GM13976 (cell line): ENCODE results near the gene RNPEPL1.

Source experiments
- DNase-seq: peaks from one replicate; pipeline ENCODE4 v3.0.0; 2012; ENCODE audit warnings: low spot score
- in situ Hi-C: fragments of 300-500 bp; cut with MboI; formaldehyde crosslinking; loops from one replicate; pipeline ENCODE4 v1.12.0; 2022; ENCODE audit warnings: low sequenced_read_pairs, mixed read lengths, inconsistent platforms; ENCODE audit not compliant: unreplicated experiment
- TF ChIP-seq, protein P1 (sequence below): IDR thresholded peaks from 2 replicates; pipeline ENCODE4 v1.5.1; 2012; ENCODE audit warnings: borderline replicate concordance, mild to moderate bottlenecking; ENCODE audit not compliant: insufficient read depth; ENCODE audit errors: extremely low read depth, missing control alignments, control extremely low read depth

The RNPEPL1 gene

DNA sequence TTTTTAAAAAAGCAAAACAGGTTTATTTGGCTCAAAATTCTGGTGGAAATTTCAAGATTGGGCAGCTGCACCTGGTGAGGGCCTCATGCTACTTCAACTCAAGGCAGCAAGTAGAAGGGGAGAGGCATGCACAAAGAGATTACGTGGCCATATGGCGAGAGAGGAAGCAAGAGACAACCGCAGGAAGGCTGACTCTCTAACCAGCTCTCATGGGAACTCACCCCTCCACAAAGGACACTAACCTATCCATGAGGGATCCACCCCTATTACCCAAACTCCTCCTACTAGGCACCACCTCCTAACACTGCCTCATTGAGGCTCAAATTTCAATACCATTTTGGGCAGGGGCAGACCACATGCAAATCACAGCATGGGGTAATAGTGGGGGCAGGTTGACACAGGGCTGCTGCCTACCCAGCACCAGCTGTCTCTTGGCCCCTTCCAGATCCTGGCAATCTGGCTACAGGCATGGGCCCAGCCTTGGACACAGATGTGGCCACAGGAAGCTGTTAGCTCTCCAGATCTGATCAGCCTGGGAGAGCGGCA lies 16.3 kb downstream of the RNPEPL1 start:
- DNase-seq = peak; percentile 82
- TF ChIP-seq, protein P1, sequence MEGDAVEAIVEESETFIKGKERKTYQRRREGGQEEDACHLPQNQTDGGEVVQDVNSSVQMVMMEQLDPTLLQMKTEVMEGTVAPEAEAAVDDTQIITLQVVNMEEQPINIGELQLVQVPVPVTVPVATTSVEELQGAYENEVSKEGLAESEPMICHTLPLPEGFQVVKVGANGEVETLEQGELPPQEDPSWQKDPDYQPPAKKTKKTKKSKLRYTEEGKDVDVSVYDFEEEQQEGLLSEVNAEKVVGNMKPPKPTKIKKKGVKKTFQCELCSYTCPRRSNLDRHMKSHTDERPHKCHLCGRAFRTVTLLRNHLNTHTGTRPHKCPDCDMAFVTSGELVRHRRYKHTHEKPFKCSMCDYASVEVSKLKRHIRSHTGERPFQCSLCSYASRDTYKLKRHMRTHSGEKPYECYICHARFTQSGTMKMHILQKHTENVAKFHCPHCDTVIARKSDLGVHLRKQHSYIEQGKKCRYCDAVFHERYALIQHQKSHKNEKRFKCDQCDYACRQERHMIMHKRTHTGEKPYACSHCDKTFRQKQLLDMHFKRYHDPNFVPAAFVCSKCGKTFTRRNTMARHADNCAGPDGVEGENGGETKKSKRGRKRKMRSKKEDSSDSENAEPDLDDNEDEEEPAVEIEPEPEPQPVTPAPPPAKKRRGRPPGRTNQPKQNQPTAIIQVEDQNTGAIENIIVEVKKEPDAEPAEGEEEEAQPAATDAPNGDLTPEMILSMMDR = no peak
- in situ Hi-C loops = no loop called here

DNA sequence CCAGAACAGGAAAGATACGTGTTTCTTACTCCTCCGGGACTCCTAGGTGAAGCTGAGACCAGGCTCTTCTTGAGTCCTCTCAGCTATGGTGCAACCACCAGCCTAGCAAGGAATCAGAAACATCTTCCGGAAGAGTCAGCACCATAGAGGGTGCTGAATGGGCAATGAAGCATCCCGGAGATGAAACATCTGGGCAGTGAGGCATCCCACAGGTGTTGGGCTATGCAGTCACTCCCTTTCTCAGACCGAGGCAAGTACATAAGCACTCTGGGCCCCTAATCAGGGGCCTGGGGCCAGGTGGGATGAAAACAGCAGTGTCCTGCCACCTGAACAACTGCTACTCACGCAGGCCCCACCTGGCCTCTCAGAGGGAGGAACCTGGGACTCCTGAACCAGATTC lies 16.8 kb downstream of the RNPEPL1 start:
- TF ChIP-seq, protein P1 = no peak
- DNase-seq = no peak
- in situ Hi-C loops = no loop called here

DNA sequence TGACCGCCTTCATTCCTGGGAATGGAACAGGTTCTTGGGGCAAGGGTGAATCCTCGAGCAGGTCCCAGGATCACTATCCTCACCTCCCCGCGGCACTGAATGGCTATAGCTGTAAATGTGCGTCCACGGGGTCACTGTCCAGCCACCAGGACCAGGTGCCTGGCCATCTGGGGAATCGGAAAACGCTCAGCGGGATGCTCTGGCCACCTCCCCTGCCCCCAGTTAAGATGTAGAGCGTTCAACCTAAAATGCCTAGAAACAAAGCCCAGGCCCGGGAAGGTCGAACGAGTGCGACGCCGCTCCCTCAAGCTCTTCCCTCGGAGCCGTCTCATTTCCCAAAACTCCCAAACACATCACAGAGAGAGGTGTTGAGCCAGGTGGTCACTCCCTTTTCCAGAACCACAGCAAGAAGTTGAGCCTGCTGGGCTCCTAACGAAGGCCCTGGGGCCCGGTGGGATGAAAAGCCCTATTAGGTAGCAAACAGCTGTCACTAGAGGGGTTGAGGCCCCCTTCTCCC lies 17.5 kb downstream of the RNPEPL1 start:
- no peak for DNase-seq
- in situ Hi-C loops = no loop called here
- TF ChIP-seq, protein P1 = no peak

DNA sequence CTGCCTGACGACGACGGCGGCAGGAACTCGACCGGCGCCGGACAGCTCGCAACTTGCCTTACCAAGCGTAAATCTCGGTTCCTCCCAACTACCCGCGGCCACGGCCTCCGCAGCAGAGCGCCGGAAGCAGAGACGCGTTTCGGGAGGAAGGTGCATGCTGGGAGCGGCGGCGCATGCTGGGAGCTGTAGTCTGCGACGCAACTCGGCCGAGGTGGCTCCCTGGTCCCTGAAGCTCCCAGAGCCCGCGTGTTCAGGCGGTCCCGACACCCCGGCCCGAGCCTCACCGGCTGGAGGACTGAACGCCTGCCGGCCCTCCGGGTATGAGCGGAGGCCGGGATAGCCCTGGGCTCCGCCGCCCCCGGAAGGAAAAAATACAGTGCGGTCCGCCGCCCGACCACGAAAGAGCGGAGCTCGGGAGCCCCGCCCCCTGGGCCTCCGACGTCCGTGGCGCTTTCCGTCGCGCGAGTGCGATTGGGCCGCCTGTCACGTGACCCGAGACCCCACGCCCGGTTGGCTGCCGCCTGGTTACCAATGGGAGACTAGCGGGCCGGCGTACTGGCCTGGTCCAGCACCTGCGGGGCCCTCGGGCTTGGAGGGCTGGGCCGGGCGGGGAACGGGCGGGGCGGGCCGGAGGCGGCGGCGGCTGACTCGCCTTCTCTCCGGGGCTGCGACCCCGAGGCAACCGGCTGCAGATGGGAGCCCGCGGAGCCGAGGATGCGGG lies 18.1 kb downstream of the RNPEPL1 start, which contains the start of gene CAPN10:
Gene CAPN10 (plus strand): TSS at position 537 of the 721 bp plus-strand sequence. CDS start 178 bp downstream, at position 715.
- TF ChIP-seq, protein P1 = no peak
- peak; percentile 96 for DNase-seq
- in situ Hi-C loops = no loop called here

DNA sequence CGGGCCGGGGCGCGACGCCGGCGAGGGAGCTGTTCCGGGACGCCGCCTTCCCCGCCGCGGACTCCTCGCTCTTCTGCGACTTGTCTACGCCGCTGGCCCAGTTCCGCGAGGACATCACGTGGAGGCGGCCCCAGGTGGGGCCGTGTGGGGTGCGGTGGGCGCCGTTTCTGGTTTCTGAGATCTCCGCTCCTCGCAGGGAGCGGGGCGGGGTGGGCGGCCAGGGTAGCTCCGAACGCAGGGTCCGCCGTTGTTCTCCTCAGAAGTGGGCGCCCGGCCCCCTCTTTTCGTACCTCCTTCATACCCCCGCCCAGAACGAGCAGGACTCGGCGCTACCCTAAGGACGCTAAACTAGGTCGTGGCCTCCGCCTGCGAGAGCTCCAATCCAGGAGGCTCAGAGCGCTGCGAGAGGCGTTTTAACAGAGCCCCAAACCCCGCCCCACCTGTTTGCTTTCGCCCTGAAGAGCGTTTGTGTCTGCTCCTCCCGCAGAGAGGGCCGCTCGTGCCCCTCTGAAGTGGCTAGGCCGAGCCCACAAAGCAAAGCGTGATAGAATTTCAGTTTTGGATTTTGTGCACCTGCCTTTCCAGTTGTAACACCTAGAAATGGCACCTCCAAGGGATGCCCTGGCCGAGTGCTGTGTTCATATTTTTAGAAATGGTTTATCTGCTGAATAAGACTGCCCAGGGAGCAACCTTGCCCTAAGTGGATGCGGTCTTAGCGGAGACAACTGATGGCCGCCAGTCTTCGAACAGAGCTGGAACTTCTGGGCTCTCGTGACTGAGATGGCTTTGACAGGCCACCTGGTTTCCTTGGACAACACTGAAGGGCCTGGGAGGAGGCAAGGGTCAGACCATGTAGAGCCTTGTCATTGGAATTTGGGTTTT lies 18.9 kb downstream of the RNPEPL1 start:
- in situ Hi-C loops = no loop called here
- TF ChIP-seq, protein P1 = no peak
- DNase-seq = no peak

DNA sequence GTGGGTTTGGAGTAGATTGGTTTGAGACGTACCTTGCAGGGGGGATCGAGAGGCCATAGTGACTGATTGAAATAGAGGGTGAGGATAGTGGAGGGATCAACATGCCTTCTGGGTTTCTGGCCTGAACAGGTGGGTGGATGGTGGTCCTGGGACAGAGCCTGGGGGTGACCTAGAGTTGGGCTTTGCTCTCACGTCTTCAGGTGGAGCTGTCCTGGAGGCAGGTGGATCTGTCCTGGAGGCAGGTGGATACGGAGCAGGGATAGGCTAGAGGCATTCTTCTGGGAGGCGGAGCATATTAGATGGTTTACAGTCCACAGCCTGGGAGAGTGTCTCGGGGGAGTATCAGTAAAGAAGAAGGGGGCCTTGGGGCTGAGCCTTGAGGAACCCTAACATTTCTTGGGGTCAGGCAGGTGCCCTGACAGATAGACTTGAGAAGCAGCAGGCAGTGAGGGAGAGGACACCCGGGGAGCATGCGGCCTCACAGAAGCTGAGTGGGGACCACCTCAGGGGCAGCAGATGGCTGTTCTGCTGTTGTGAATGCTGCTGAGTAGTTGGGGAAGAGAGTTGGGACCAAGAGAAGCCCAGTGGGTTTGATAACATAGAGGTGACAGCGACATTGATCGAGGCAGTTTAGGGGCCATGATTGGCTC lies 19.8 kb downstream of the RNPEPL1 start:
- in situ Hi-C loops = no loop called here
- TF ChIP-seq, protein P1 = no peak
- no peak for DNase-seq
